MV-4-11 (cell line): ENCODE data around the gene ARHGAP35.

Experiments used
- DNase-seq: peaks from one replicate; lab custom pipeline; 2025; lab: John Stamatoyannopoulos, UW

The ARHGAP35 gene

DNA sequence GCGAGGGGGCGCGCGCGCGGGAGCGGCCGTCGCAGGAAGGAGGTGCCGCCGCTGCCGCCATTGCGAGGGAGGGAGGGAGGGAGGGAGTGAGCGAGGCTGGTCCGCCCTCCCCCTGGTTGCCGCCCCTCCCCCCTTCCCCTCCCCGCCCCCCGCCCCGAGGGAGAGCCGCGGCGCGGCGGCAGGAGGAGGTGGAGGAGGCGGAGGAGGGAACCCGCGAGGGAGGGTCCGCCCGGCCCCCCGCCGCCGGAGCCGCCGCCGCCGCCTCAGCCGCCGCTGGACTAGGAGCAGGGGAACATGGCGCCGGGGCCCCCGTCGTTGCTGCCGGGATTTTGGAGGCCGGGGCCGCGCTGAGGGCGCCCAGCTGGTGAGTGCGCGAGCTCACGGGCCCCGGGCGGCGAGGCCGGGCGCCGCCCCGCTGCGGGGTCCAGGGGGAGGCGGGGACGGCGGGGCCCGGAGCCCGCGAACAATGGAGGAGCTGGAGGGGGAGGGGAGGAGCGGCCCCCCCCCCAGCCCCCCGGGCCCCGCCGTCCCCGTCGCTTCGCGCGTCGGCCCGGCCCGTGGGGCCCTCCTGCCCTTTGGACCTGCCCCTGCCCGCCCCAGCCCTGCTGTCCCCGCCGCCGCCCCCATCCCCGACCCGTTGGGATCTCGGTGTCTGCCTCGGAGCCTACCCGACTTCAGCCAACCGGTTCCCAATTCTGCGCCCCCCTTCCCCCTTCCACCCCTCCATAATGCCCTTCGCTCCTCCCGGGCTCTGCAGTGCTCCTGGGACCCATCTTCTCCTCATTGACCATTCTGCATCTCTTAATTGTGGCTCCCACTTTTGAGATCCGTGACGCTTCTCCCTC is at the start of gene ARHGAP35:
Gene ARHGAP35 (plus strand): TSS at position 152 of the 845 bp plus-strand sequence. CDS start 57,679 bp downstream, outside the sequence.
- DNase-seq = no peak

DNA sequence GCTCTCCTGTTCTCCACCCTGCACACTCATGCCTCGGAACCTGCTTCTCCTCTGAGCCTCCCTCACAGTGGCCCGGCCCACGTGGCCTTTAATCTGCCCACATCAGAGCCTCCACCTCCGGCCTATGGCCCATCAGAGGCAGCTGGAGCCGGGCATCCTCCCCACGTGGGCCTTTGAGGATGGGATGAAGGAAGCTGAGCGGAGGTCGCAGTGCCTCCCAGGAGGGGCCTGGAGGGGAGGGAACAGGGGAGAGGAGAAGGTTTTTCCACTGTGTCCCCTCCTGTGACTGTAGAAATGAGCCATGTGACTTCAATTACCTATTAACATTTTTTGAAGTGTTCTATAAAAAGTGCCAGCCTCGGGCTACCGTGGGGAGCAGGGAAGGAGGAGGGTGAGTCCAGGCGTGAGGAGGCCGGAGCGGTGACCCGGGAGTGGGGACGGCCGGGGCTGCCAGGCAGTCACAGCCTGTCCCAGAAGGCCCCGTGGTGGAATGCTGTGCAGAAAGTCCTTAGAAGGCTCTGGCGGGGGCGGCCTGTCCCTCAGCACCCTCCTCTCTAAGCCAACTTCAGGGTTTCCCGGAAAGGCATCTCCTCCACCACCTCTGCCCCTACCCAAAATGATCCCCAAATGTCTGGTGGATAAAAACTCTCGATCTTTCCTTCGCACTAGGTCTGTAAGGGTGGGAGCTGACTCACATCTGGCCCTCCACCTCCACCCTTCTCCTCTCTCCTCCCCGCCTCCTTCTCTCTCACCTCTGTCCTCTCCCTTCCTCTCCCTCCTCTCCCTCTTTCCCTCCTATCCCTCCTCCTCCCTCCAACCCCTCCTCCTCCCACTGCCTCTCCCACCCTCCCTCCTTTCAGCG is 47.6 kb upstream of the ARHGAP35 start:
- DNase-seq = no peak

DNA sequence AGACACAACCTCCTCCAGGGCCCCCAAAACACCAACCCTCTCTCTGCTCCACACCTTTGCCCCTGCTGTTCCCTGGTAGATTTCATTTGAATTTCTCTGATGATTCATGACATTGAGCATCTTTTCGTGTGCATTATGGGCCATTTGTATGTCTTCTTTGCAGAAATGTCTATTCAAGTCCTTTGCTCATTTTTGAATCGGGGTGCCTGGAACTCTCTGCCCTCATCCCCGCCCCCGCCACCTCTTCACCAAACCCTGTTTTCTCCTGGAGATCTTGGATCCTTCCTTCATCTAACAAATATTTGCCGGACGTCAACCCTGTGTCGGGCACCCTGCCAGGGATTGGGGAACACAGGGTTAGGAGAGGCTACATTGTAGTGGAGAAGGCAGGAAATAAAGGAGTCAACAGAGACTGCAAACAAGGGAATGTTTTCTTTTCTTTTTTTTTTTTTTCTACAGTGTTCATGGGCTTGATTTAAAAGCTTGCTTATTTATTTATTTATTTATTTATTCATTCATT is 46.9 kb upstream of the ARHGAP35 start:
- no peak for DNase-seq

DNA sequence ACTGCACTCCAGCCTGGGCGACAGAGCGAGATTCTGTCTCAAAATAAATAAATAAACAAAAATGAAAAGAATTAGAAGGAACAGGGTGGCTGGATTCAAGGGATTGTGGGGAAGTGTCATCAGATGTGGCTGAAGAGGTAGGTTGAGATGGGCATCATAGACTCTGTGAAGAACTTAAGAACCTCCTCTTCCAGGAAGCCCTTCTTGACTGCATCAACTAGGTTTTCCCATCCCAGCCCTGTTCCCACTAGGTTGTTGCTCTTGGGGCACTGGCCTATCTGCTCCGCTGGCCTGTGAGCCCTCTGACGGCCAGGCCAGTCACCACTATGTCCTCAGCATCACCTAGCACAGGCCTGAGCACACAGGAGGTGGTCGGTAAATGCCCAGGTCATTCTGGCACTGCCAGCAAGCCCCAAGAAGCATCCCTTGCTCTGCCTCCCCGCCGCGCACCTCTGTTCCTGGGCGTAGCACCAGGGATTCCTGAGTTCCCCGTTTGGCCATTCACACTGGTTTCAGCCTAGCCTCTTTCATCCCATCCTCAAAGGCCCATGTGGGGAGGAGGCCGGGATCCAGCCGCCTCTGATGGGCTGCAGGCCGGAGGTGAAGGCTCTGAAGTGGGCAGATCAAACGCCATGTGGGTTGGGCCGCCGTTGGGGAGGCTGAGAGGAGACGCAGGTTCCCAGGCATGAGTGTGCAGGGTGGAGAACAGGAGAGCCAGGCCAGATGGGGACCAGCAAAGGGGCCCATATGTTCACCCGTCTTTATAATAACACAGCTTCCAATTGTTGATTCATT is 44.8 kb upstream of the ARHGAP35 start:
- DNase-seq = no peak

DNA sequence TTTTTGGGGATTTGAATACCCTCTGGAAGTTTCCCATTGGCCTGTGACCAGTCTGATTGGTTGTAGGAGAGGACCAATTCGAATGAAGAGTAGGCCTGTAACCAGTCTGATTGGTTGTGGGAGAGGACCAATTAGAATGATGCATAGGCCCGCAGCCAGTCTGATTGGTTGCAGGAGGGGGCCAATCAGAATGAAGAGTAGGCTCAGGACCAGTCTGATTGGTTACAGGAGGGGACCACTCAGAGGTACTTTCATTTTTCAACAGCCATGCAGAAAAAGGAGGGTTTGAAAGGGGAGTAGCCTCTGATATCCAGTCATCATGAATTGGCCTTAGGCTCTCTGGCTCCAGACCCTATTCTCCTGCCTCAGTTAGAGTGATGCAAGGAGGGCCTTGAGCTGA is 42.0 kb upstream of the ARHGAP35 start:
- peak; percentile 42 for DNase-seq

DNA sequence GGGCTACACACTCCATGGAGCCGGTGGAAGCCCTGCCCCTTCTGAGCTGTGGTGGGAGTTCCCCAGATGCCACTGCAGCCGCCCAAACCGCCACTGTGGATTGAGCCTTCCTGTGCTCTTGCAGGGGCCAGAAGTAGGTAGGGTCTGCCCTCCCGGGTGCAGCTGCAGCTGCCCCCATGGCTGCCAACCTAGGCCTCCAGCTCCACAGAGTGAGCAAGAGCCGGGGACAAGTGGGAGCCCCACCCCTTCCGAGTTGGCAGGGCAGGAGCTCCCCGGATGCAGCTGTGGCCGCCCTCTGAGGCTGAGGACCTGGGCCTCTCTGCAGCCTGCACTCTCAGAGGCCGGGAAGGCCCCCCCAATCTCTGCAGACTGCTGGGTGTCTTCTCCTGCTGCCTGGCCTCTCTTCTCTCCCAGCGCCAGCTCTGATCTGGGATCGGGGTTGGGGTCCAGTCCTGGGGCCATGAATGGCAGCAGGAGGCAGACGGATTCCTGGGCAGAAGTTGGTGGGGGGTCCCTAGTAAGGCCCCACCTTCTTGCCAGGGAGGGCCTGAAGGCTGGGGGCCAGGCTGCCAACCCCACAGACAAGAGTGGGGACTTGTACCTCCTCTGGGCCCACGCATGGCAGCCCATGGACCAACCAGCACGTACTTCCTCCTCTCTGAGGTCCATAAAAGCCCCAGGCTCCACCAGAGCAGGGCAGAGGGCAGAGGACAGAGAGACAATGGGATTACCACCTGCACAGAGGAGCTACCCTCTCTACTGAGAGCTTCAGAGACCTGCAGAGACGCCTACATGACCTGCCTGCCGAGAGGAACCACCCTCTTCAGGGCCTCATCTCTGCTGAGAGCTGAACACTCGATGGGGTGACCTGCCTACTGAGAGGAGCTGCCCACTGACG is 39.0 kb upstream of the ARHGAP35 start:
- peak; percentile 83 for DNase-seq

DNA sequence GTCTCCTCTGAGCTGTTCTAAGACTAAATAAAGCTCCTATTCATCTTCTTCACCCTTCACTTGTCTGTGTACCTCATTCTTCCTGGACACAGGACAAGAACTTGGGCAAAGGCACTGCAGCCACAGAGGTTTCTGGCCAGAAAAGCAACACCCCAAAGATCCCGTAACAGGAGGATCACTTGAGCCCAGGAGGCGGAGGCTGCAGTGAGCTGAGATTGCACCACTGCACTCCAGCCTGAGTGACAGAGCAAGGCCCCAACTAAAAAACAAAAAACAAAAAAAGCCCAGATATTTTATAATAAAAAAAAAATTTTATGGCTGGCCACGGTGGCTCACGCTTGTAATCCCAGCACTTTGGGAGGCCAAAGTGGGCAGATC is 38.4 kb upstream of the ARHGAP35 start:
- DNase-seq = peak; percentile 26

DNA sequence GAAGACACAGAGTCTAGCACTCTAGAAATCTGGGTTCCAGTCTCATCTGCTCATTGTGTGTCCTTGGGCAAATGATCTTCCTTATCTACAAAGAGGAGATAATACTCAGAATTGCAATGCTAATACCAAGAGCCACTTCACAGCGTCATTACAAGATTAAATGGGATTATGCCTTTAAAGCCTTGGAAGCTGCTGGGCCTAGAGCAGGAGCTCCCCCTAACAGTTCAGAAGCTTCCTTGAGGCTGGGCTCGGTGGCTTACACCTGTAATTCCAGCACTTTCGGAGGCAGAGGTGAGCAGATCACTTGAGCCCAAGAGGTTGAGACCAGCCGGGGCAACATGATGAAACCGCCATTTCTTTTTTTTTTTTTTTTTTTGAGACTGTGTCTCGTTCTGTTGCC is 37.7 kb upstream of the ARHGAP35 start:
- no peak for DNase-seq

DNA sequence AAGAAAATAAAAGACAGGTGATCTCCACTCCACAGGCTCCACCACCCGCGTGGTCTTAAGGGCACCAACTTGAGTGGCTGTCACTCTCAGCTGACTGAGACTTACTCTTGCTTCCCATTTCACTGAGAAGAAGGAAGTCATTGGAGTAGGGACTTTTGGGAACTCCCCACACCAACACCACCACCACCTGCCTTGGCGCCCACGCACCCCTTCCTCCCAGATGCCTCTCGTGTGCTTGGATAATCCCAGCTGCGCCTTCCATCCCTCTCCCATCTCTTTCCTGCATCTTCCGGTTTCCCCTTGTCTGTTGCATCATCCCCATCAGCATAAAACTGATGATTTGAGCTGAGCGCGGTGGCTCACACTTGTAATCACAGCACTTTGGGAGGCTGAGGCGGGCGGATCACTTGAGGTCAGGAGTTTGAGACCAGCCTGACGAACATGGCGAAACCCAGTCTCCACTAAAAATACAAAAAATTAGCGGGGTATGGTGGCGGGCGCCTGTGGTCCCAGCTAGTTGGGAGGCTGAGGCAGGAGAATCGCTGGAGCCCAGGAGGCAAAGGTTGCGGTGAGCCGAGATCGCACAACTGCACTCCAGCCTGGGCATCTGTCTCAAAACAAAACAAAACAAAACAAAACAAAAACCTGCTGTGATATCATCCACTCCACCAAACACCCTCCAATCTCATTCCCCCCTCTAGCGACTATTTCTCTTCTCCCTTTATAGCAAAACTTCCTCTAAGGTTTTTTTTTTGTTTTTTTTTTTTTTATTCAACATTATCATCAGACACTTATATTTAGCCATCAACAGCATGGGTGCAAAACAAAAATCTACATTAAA is 35.7 kb upstream of the ARHGAP35 start:
- DNase-seq = peak; percentile 88

DNA sequence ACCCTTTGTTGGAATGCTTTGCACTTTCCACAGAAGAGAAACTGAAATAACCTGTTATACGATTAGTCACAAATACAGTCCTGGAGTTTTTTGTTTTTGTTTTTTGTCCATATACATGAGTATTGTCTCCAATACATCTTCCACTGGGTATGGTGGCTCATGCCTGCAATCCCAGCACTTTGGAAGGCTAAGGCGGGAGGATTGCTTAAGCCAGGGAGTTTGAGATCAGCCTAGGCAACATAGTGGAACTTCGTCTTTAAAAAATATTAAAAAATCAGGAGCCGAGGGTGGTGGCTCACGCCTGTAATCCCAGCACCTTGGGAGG is 35.1 kb upstream of the ARHGAP35 start:
- no peak for DNase-seq

DNA sequence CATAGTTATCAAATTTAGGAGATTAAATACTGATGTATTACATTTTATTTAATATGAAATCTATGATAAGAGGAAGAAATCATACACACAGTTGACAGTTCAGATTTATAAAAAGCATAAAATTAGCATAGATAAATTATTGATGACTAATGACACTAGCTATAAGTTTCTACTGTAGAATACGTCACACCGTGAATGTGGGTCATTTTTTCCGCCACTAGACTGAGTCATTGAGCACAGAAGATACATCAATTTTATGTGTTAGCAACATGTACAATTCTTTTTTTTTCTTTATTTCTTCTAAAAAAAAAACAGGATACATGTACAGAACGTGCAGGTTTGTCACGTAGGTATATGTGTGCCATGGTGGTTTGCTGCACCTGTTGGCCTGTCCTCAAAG is 32.3 kb upstream of the ARHGAP35 start:
- no peak for DNase-seq

DNA sequence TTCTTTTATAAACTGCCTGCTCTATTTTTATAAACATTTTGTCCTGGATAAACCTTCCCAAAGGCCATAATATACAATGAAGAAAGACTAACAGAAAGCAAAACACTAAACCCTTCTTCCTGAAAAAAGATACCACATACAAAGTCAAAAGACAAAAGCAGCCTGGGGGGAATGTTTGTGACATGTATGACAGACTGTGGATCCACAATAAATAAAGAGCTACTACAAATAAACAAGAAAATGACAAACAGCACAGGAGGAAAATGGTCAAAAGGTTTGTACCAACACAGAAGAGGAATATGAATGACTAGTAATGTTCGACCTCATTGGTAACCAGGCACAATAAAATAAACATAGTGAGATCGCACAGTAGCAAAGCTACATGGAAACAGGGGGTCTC is 29.9 kb upstream of the ARHGAP35 start:
- DNase-seq = no peak

DNA sequence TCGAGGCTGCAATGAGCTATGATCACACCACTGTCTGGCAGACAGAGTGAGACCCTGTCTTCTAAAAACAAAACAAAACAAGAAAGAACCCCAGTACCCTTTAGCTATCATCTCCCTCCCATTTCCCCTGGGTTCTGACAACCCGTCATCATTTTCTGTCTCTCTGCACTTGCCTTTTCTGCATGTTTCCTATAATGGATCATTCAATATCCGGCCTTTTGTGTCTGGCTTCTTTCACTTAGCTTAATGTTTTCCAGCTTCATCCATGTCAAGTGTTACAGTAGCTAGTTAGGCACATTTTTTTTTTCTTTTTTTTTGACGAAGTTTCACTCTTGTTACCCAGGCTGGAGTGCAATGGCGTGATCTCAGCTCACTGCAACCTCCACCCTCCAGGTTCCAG is 26.7 kb upstream of the ARHGAP35 start:
- DNase-seq = no peak

DNA sequence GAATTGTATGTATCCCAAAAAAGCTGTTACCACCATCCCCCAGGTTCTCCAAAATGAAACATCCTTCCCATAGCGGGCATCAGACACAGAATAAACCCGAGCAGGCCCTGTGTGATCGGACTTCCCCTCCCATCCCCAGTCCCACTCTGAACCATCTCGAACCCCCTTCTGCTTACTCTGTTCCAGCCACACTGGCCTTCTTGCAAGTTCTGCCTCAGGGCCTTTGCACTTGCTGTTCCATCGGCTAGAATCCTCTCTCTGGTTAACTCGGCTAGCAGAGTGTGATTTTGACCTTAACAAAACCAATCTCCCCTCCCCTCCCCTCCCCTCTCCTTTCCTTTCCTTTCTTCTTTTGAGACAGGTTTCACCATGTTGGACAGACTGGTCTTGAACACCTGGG is 25.8 kb upstream of the ARHGAP35 start:
- no peak for DNase-seq

DNA sequence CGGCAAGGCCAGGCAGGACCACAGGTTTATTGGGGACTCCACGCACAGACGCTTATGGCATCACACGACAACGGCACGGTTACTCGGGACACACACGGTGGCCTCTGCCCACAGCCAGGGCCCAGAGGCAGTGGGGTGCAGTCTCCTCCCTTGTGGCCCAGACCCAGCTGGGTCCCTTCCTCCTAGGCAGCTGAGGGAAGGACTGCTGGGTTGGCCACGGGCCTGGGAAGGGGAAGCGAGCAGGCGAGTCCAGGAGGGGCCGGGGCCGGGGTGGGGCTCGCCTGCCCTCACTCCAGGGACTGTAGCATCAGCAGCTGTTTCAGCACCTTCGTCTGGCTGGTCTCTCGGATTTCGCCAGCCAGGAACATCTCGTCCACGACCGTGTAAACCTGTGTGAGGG is 22.6 kb upstream of the ARHGAP35 start:
- DNase-seq = no peak

DNA sequence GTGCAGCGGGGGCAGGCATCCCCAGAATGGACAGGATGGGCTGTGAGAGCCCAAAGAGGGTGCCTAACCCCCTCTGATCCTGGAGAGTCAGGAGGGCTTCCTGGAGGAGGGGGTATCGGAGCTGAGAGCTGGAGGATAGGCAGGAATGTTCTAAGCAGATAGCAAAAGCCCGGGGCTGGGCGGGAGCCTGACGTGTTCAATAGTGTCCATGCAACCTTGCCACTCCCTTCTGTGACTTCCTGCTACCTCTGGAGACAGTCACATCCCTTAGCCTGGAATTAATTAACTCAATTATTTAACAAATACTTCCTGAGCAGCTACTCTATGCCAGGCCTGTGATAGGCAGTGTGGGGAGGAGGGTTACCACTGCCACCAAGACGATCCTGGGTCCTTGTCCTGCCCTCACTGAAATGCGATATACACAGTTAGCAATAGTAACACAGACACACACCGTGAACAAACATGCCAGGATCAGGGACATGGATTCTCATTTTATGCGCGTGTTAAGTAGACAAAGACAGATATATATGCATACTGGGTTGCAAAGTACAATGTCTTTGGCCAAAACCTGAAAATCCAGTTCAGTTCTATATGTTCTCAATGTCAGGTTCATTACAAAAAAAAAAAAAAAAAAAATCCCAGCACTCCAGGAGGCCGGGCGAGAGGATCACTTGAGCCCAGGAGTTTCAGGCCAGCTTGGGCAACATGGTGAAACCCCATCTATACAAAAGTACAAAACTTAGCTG is 20.9 kb upstream of the ARHGAP35 start:
- no peak for DNase-seq

DNA sequence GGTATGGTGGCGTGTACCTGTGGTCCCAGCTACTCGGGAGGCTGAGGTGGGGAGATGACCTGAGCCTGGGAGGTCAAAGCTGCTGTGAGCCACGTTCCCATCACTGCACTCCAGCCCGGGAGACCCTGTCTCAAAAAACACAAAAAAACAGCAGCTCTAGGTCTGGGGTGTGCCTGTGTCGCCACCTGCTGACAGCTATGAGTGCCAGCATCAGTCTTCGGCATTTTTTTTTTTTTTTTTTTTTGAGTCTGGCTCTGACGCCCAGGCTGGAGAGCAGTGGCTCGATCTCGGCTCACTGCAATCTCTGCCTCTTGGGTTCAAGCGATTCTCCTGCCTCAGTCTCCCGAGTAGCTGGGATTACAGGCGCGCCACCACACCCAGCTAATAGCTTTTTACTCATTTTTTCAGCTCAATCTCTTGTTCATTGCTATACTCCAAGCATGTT is 20.3 kb upstream of the ARHGAP35 start:
- DNase-seq = peak; percentile 68

DNA sequence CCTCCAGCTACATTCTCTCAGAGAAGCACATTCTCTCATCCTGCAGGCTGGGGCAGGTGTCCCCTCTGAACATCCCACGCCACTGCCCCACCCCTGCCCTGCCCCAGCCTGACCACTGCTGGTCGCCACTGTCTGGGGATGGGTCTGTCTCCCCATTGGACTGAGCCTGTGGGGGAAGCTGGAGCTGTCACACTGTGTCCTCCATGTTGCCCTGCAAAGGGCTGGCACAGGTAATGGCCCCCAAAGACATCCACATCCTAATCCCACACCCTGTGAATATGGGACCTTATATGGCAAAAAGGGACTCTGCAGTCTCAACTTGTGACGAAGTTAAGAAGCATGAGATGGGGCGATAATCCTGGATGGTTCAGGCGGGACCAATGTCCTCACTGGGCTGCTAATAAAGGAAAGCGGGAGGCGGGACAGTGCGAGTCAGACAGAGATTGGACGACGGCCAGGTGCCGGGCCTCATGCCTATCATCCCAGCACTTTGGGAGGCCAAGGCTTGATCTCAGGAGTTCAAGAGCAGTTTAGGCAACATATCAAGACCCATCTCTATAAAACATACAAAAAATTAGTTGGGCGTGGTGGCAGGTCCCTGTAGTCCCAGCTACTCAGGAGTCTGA is 19.2 kb upstream of the ARHGAP35 start:
- DNase-seq = no peak

DNA sequence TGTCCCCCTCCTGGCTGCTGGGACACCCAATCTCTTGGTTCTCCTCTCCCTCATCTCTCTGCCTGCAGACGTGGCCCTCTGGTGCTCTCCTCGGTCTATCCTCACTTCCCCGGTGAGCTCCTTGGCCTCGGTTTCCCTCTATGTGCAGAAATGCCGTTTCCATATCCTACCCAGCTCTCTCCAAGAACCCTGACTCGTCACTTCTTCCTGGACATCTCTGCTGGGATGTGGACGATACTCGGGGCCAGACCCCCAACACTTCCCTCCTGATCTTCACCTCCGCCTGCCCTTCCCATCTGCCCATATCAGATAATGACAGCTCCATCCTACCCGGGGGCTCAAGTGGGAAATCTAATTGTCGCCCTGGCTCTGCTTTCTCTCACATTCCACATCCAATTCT is 18.0 kb upstream of the ARHGAP35 start:
- no peak for DNase-seq
